GM23338 (cell line): ENCODE data around the gene VEGFB. TPM values are rescaled to one million over a fixed set of nuclear protein-coding genes. Genes with fewer than 3 reads are reported as not detected.

ENCODE experiments used
- CREB1 ChIP-seq: fragments of 250-450 bp; sonication (Bioruptor Pico); IDR thresholded peaks from 2 replicates; pipeline ENCODE4 v1.5.0; 2020; ENCODE audit warnings: low read depth, mild to moderate bottlenecking, moderate library complexity
- NANOG ChIP-seq: IDR thresholded peaks from 2 replicates; pipeline ENCODE4 v1.6.1; 2016; ENCODE audit warnings: antibody characterized with exemption, borderline replicate concordance
- REST ChIP-seq: IDR thresholded peaks from one replicate; pipeline ENCODE4 v1.6.1; 2018; ENCODE audit warnings: antibody characterized with exemption; ENCODE audit not compliant: unreplicated experiment
- STAT1 ChIP-seq: IDR thresholded peaks from one replicate; pipeline ENCODE4 v1.6.1; 2016; ENCODE audit warnings: antibody characterized with exemption; ENCODE audit not compliant: unreplicated experiment
- ZNF331 ChIP-seq: fragments of 250-450 bp; sonication (Bioruptor Pico); IDR thresholded peaks from 2 replicates; pipeline ENCODE4 v1.5.0; 2020; ENCODE audit warnings: low read depth, mild to moderate bottlenecking, moderate library complexity
- ZNF462 ChIP-seq: fragments of 250-450 bp; sonication (Bioruptor Pico); IDR thresholded peaks from 2 replicates; pipeline ENCODE4 v1.5.0; 2020; ENCODE audit warnings: mild to moderate bottlenecking, moderate library complexity
- polyA plus RNA-seq: library from polyadenylated mRNA; unstranded; fragments of >200 nt; fragmentation: Nextera tagmentation; extraction: Ambion mirVana; gene quantifications from 2 replicates; pipeline ENCODE4 v1.2.1, GENCODE V29; 2016
- total RNA-seq: library from RNA; depleted of rRNA; stranded (reverse); fragments of >200 nt; shearing (Covaris generic); gene quantifications from 2 replicates; pipeline ENCODE4 v1.2.3, GENCODE V29; 2014
- TF ChIP-seq, protein P1 (sequence below): IDR thresholded peaks from 2 replicates; pipeline ENCODE4 v1.6.1; 2016; ENCODE audit warnings: antibody characterized with exemption

The VEGFB gene
- total and polyA plus RNA-seq, 2 experiments from 2014 or later = 20.8 to 25.8 TPM

- TF ChIP-seq ZNF462 (CRISPR knock-in tag) (no peak), STAT1 (no peak), CREB1 (no peak; the same call in 1 of the 2 replicates), REST (no peak), NANOG (no peak), ZNF331 (CRISPR knock-in tag) (no peak)
- TF ChIP-seq, protein P1, sequence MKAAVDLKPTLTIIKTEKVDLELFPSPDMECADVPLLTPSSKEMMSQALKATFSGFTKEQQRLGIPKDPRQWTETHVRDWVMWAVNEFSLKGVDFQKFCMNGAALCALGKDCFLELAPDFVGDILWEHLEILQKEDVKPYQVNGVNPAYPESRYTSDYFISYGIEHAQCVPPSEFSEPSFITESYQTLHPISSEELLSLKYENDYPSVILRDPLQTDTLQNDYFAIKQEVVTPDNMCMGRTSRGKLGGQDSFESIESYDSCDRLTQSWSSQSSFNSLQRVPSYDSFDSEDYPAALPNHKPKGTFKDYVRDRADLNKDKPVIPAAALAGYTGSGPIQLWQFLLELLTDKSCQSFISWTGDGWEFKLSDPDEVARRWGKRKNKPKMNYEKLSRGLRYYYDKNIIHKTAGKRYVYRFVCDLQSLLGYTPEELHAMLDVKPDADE = no peak
Observed at GRCh38 chr11:64284962-64285884, 50.8 kb downstream of the VEGFB start, which contains the start of gene GPR137 (continued).
